Stimulated activated naive B cell treated with anti-CD40 and anti-IgM and Interleukin-4, amounts not matched to agents 10 μg/mL and 1 μg/mL and 100 μg/mL, for 72 hours (primary cell): ENCODE results near the gene TMEM164.
"Not testable (repeated sequence)": the region's sequence is repeated elsewhere in the genome, so short reads cannot be mapped to it uniquely, and the experiment has no call there.

ENCODE experiments used
- ATAC-seq, 2 donors: fragments of 150-1000 bp; cut with Tn5 transposase; replicated peaks; 2 replicates each; pipeline ENCODE4 v1.10.0; 2021; ENCODE audit warnings: moderate library complexity in 1 of 2
- DNase-seq: peaks from one replicate; pipeline ENCODE4 v3.0.0; 2021
- H3K27ac Mint-ChIP-seq: one replicate; pipeline ENCODE4 v1.8.0; 2022; ENCODE audit warnings: mild to moderate bottlenecking, mixed read lengths
- H3K27me3 Mint-ChIP-seq, 2 donors: one replicate each; pipeline ENCODE4 v1.8.0; 2022; ENCODE audit warnings: mixed read lengths in 2 of 2
- H3K36me3 Mint-ChIP-seq, 2 donors: one replicate each; pipeline ENCODE4 v1.8.0; 2022; ENCODE audit warnings: mixed read lengths in 2 of 2, mild to moderate bottlenecking in 1 of 2
- H3K4me1 Mint-ChIP-seq, 2 donors: one replicate each; pipeline ENCODE4 v1.8.0; 2022; ENCODE audit warnings: mixed read lengths in 2 of 2, mild to moderate bottlenecking in 1 of 2
- H3K4me3 Mint-ChIP-seq, 2 donors: one replicate each; pipeline ENCODE4 v1.8.0; 2022; ENCODE audit warnings: mild to moderate bottlenecking in 2 of 2, mixed read lengths in 2 of 2, moderate library complexity in 1 of 2
- H3K9me3 Mint-ChIP-seq, 2 donors: one replicate each; pipeline ENCODE4 v1.8.0; 2022; ENCODE audit warnings: mixed read lengths in 2 of 2, mild to moderate bottlenecking in 1 of 2

TMEM164 gene

GRCh38 chrX:110132450-110133114 lies 129.7 kb downstream of the TMEM164 start:
- H3K4me1 Mint-ChIP-seq = peaks cover 3 to 5% of the 10 kb centered on the region in 2 donors
- no peaks in the 10 kb centered on the region for H3K27me3 Mint-ChIP-seq
- ATAC-seq (peak in 1 of 2 donors; percentile 57), DNase-seq (no peak)
- no peaks in the 10 kb centered on the region for H3K9me3 Mint-ChIP-seq
- no peak overlapping the region for H3K4me3 Mint-ChIP-seq
- no peaks in the 10 kb centered on the region for H3K36me3 Mint-ChIP-seq
- no peak overlapping the region for H3K27ac Mint-ChIP-seq

- H3K4me1 Mint-ChIP-seq = peaks cover 3 to 5% of the 10 kb centered on the region in 2 donors
- H3K27me3 Mint-ChIP-seq = no peaks in the 10 kb centered on the region
- DNase-seq (no peak), ATAC-seq (peak; percentile 58 to 75)
- H3K4me3 Mint-ChIP-seq = no peak overlapping the region
- no peaks in the 10 kb centered on the region for H3K36me3 Mint-ChIP-seq
- H3K27ac Mint-ChIP-seq = no peak overlapping the region
- no peaks in the 10 kb centered on the region for H3K9me3 Mint-ChIP-seq
These were observed 130.9 kb downstream of the TMEM164 start for GRCh38 chrX:110133735-110134370.

GRCh38 chrX:110135618-110136017 lies 132.7 kb downstream of the TMEM164 start:
- DNase-seq = no peak
- Mint-ChIP-seq H3K27me3 (no peaks in the 10 kb centered on the region), H3K36me3 (no peaks in the 10 kb centered on the region), H3K4me1 (peaks cover 3 to 5% of the 10 kb centered on the region in 2 donors), H3K9me3 (no peaks in the 10 kb centered on the region), H3K27ac (no peak overlapping the region), H3K4me3 (no peak overlapping the region)
- ATAC-seq = no peak

- Mint-ChIP-seq H3K27ac (no peak overlapping the region), H3K36me3 (peaks cover 0 to 3% of the 10 kb centered on the region in 2 donors), H3K27me3 (no peaks in the 10 kb centered on the region), H3K9me3 (peaks cover 2 to 3% of the 10 kb centered on the region in 2 donors), H3K4me1 (peaks cover 3 to 5% of the 10 kb centered on the region in 2 donors), H3K4me3 (no peak overlapping the region)
- no peak for ATAC-seq
- DNase-seq = no peak
These were observed 133.2 kb downstream of the TMEM164 start for GRCh38 chrX:110136136-110136535.

GRCh38 chrX:110138557-110138956 lies 135.6 kb downstream of the TMEM164 start:
- Mint-ChIP-seq H3K4me3 (no peak overlapping the region), H3K27me3 (no peaks in the 10 kb centered on the region), H3K36me3 (peaks cover 3 to 9% of the 10 kb centered on the region in 2 donors), H3K9me3 (peaks cover 2 to 9% of the 10 kb centered on the region in 2 donors), H3K4me1 (peaks cover 3 to 5% of the 10 kb centered on the region in 2 donors), H3K27ac (no peak overlapping the region)
- no peak for ATAC-seq
- DNase-seq = no peak

- no peak for ATAC-seq
- Mint-ChIP-seq H3K4me1 (no peaks in the 10 kb centered on the region), H3K27me3 (no peaks in the 10 kb centered on the region), H3K9me3 (peaks cover 2 to 9% of the 10 kb centered on the region in 2 donors), H3K36me3 (peaks cover 3 to 9% of the 10 kb centered on the region in 2 donors), H3K27ac (no peak overlapping the region), H3K4me3 (no peak overlapping the region)
- no peak for DNase-seq
These were observed 136.3 kb downstream of the TMEM164 start for GRCh38 chrX:110139172-110139571.

- ATAC-seq = no peak
- H3K27ac Mint-ChIP-seq = no peak overlapping the region
- no peak overlapping the region for H3K4me3 Mint-ChIP-seq
- H3K9me3 Mint-ChIP-seq = peaks cover 2 to 9% of the 10 kb centered on the region in 2 donors
- H3K36me3 Mint-ChIP-seq = peaks cover 3 to 9% of the 10 kb centered on the region in 2 donors
- H3K27me3 Mint-ChIP-seq = no peaks in the 10 kb centered on the region
- peaks cover 4% of the 10 kb centered on the region in 2 donors for H3K4me1 Mint-ChIP-seq
- DNase-seq = no peak
These were observed 139.2 kb downstream of the TMEM164 start for GRCh38 chrX:110142096-110142495.

GRCh38 chrX:110143454-110144210 lies 140.7 kb downstream of the TMEM164 start:
- DNase-seq (no peak), ATAC-seq (no peak)
- Mint-ChIP-seq H3K4me3 (no peak overlapping the region), H3K4me1 (peaks cover 4% of the 10 kb centered on the region in 2 donors), H3K27ac (no peak overlapping the region), H3K9me3 (peaks cover 2 to 9% of the 10 kb centered on the region in 2 donors), H3K36me3 (peaks cover 9 to 16% of the 10 kb centered on the region in 2 donors), H3K27me3 (no peaks in the 10 kb centered on the region)

GRCh38 chrX:110145311-110145710 lies 142.4 kb downstream of the TMEM164 start:
- no peak overlapping the region for H3K27ac Mint-ChIP-seq
- H3K27me3 Mint-ChIP-seq = no peaks in the 10 kb centered on the region
- H3K4me3 Mint-ChIP-seq = no peak overlapping the region
- H3K4me1 Mint-ChIP-seq = peaks cover 4% of the 10 kb centered on the region in 2 donors
- H3K9me3 Mint-ChIP-seq = peaks cover 2 to 9% of the 10 kb centered on the region in 2 donors
- ATAC-seq (no peak), DNase-seq (no peak)
- peaks cover 12 to 22% of the 10 kb centered on the region in 2 donors for H3K36me3 Mint-ChIP-seq

- Mint-ChIP-seq H3K4me1 (peaks cover 4% of the 10 kb centered on the region in 2 donors), H3K27me3 (no peaks in the 10 kb centered on the region), H3K27ac (no peak overlapping the region), H3K36me3 (peaks cover 12 to 22% of the 10 kb centered on the region in 2 donors), H3K9me3 (peaks cover 2 to 9% of the 10 kb centered on the region in 2 donors), H3K4me3 (no peak overlapping the region)
- no peak for DNase-seq
- peak in 1 of 2 donors; percentile 73 for ATAC-seq
These were observed 142.9 kb downstream of the TMEM164 start for GRCh38 chrX:110145854-110146253.

GRCh38 chrX:110146521-110146920 lies 143.6 kb downstream of the TMEM164 start:
- DNase-seq = peak; percentile 8

GRCh38 chrX:110153244-110153643 lies 150.3 kb downstream of the TMEM164 start:
- no peak overlapping the region for H3K27ac Mint-ChIP-seq
- H3K9me3 Mint-ChIP-seq = no peaks in the 10 kb centered on the region
- H3K36me3 Mint-ChIP-seq = peaks cover 11 to 14% of the 10 kb centered on the region in 2 donors
- H3K4me3 Mint-ChIP-seq = no peak overlapping the region
- H3K27me3 Mint-ChIP-seq = peaks cover 0 to 15% of the 10 kb centered on the region in 2 donors
- H3K4me1 Mint-ChIP-seq = no peaks in the 10 kb centered on the region
- DNase-seq = no peak
- no peak for ATAC-seq

More at GRCh38 chrX:110146521-110146920, 143.6 kb downstream of the TMEM164 start:
- peaks cover 4% of the 10 kb centered on the region in 2 donors for H3K4me1 Mint-ChIP-seq
- no peak overlapping the region for H3K27ac Mint-ChIP-seq
- H3K36me3 Mint-ChIP-seq = peaks cover 12 to 18% of the 10 kb centered on the region in 2 donors
- no peak overlapping the region for H3K4me3 Mint-ChIP-seq
- ATAC-seq = peak; percentile 57 to 84
- H3K27me3 Mint-ChIP-seq = no peaks in the 10 kb centered on the region
- H3K9me3 Mint-ChIP-seq = peaks cover 0 to 5% of the 10 kb centered on the region in 2 donors

GRCh38 chrX:110153896-110154295 lies 151.0 kb downstream of the TMEM164 start:
- H3K4me1 Mint-ChIP-seq = peaks cover under 1% of the 10 kb centered on the region in 2 donors
- ATAC-seq (no peak), DNase-seq (no peak)
- H3K4me3 Mint-ChIP-seq = no peak overlapping the region
- peaks cover 0 to 15% of the 10 kb centered on the region in 2 donors for H3K27me3 Mint-ChIP-seq
- no peak overlapping the region for H3K27ac Mint-ChIP-seq
- H3K9me3 Mint-ChIP-seq = no peaks in the 10 kb centered on the region
- H3K36me3 Mint-ChIP-seq = peaks cover 10 to 14% of the 10 kb centered on the region in 2 donors

- Mint-ChIP-seq H3K27me3 (peaks cover 0 to 15% of the 10 kb centered on the region in 2 donors), H3K36me3 (peaks cover 10 to 13% of the 10 kb centered on the region in 2 donors)
- not testable (repeated sequence) for ATAC-seq, H3K27ac Mint-ChIP-seq, DNase-seq, H3K9me3 Mint-ChIP-seq, H3K4me1 Mint-ChIP-seq, H3K4me3 Mint-ChIP-seq
These were observed 151.4 kb downstream of the TMEM164 start for GRCh38 chrX:110154328-110154727.
